Stimulated activated CD4-positive, alpha-beta T cell treated with anti-CD3 and anti-CD28 coated beads, Interleukin-4, amount 100 ng/mL, for 24 hours (primary cell): ENCODE measurements around the gene KRTAP5-2.
"Not testable (repeated sequence)": the region's sequence is repeated elsewhere in the genome, so short reads cannot be mapped to it uniquely, and the experiment has no call there.

Experiments
- DNase-seq: peaks from one replicate; pipeline ENCODE4 v3.0.0-alpha.2; 2020

KRTAP5-2 gene

GRCh38 chr11:1597994-1598380, at the start of gene KRTAP5-2:
Gene KRTAP5-2, minus strand, starts transcription at chr11:1598294. Its CDS starts 44 bp downstream, at chr11:1598250.
- DNase-seq: no peak

GRCh38 chr11:1646540-1646939, 48.4 kb upstream of the KRTAP5-2 start:
- not testable (repeated sequence) for DNase-seq

GRCh38 chr11:1645357-1645821, 47.3 kb upstream of the KRTAP5-2 start:
- no peak for DNase-seq

- no peak for DNase-seq
Measured at GRCh38 chr11:1644601-1645356, 46.7 kb upstream of the KRTAP5-2 start.

- no peak for DNase-seq
Measured at GRCh38 chr11:1643146-1643690, 45.1 kb upstream of the KRTAP5-2 start.

- DNase-seq: no peak
Measured at GRCh38 chr11:1642288-1643145, 44.4 kb upstream of the KRTAP5-2 start.

- no peak for DNase-seq
Measured at GRCh38 chr11:1641096-1641495, 43.0 kb upstream of the KRTAP5-2 start.

- peak; percentile 28 for DNase-seq
Measured at GRCh38 chr11:1640076-1640946, 42.2 kb upstream of the KRTAP5-2 start.

GRCh38 chr11:1639666-1640065, 41.6 kb upstream of the KRTAP5-2 start:
- DNase-seq: no peak

GRCh38 chr11:1639102-1639620, 41.1 kb upstream of the KRTAP5-2 start:
- no peak for DNase-seq

- DNase-seq: no peak
Measured at GRCh38 chr11:1638344-1638743, 40.2 kb upstream of the KRTAP5-2 start.

- no peak for DNase-seq
Measured at GRCh38 chr11:1637628-1638027, 39.5 kb upstream of the KRTAP5-2 start.

- DNase-seq: no peak
Measured at GRCh38 chr11:1636291-1636950, 38.3 kb upstream of the KRTAP5-2 start.

GRCh38 chr11:1633864-1634263, 35.8 kb upstream of the KRTAP5-2 start:
- no peak for DNase-seq

- DNase-seq: no peak
Measured at GRCh38 chr11:1632053-1632714, 34.1 kb upstream of the KRTAP5-2 start.

GRCh38 chr11:1631066-1631568, 33.0 kb upstream of the KRTAP5-2 start:
- DNase-seq: no peak

- no peak for DNase-seq
Measured at GRCh38 chr11:1630271-1630670, 32.2 kb upstream of the KRTAP5-2 start.

GRCh38 chr11:1629326-1630185, 31.5 kb upstream of the KRTAP5-2 start, which contains the start of gene KRTAP5-5:
Gene KRTAP5-5, plus strand, starts transcription at chr11:1629775. Its CDS starts 66 bp downstream, at chr11:1629841.
- DNase-seq: no peak

GRCh38 chr11:1628506-1629325, 30.6 kb upstream of the KRTAP5-2 start:
- peak; percentile 61 for DNase-seq
